GM10248 (cell line): ENCODE data around the gene FAM181A.

Source experiments
- CTCF ChIA-PET: fragments of 300-600 bp; sonication (Branson Sonifier 250); formaldehyde crosslinking; extraction: SDS; loops from one replicate; lab custom pipeline; 2021; ENCODE audit warnings: antibody characterized with exemption; lab: Yijun Ruan, JAX
- POLR2A ChIA-PET: fragments of 350-650 bp; sonication (Branson Sonifier 250); formaldehyde crosslinking; extraction: SDS; loops from one replicate; lab custom pipeline; 2020; ENCODE audit warnings: antibody characterized with exemption; lab: Yijun Ruan, JAX
- DNase-seq: peaks from one replicate; pipeline ENCODE4 v3.0.0; 2012; ENCODE audit errors: extremely low spot score
- CTCF ChIP-seq: IDR thresholded peaks from 2 replicates; pipeline ENCODE4 v1.5.1; 2012; ENCODE audit warnings: mild to moderate bottlenecking, low read depth; ENCODE audit errors: extremely low read depth, missing control alignments, control extremely low read depth

Gene FAM181A

GRCh38 chr14:93930989-93931307 is 3.8 kb downstream of the FAM181A start:
- POLR2A ChIA-PET: no interaction called here
- no peak for TF ChIP-seq CTCF
- no peak for DNase-seq
- CTCF ChIA-PET: interaction anchor here (0.8 to 24.2 kb wide), 4 partner anchors 9 to 206 kb away, joined by 3 to 664 read pairs (median 3); partner anchors contain the start of gene CCDC197

GRCh38 chr14:93932642-93933041 is 5.5 kb downstream of the FAM181A start:
- DNase-seq: no peak
- TF ChIP-seq CTCF: no peak
- CTCF ChIA-PET: interaction anchor here (24.2 kb wide), 1 partner anchor 65 kb away, joined by 664 read pairs; the partner anchor contains the start of gene CCDC197
- POLR2A ChIA-PET: interaction anchor here (0.7 kb wide), 1 partner anchor 34 kb away, joined by 3 read pairs; no protein-coding TSS in a partner anchor

- ChIA-PET POLR2A (no interaction called here), CTCF (interaction anchor here (1.0 to 24.2 kb wide), 10 partner anchors 9 to 201 kb away, joined by 3 to 664 read pairs (median 8); partner anchors contain the start of genes ASB2, CCDC197 and FAM181A)
- DNase-seq: no peak
- no peak for TF ChIP-seq CTCF
Observed at GRCh38 chr14:93935213-93935612, 8.1 kb downstream of the FAM181A start.

- peak; percentile 52 for TF ChIP-seq CTCF
- CTCF ChIA-PET: interaction anchor here (0.9 to 24.2 kb wide), 13 partner anchors 8 to 200 kb away, joined by 3 to 664 read pairs (median 6); partner anchors contain the start of genes ASB2, CCDC197 and FAM181A
- no peak for DNase-seq
- POLR2A ChIA-PET: no interaction called here
Observed at GRCh38 chr14:93936245-93936644, 9.1 kb downstream of the FAM181A start.

GRCh38 chr14:93936926-93937325 is 9.8 kb downstream of the FAM181A start:
- POLR2A ChIA-PET: no interaction called here

GRCh38 chr14:93937519-93937918 is 10.4 kb downstream of the FAM181A start:
- TF ChIP-seq CTCF: no peak
- CTCF ChIA-PET: interaction anchor here (1.0 to 24.2 kb wide), 13 partner anchors 9 to 203 kb away, joined by 3 to 664 read pairs (median 7); partner anchors contain the start of genes ASB2 and CCDC197
- DNase-seq: no peak
- POLR2A ChIA-PET: no interaction called here

More at GRCh38 chr14:93936926-93937325, 9.8 kb downstream of the FAM181A start:
- CTCF ChIA-PET: interaction anchor here (0.9 to 24.2 kb wide), 15 partner anchors 9 to 203 kb away, joined by 3 to 664 read pairs (median 4); partner anchors contain the start of genes ASB2 and CCDC197
- no peak for DNase-seq
- TF ChIP-seq CTCF: no peak
